Measurements from ENCODE around the gene RPS27. TPM values are rescaled to one million over a fixed set of nuclear protein-coding genes. Genes with fewer than 3 reads are reported as not detected.
"Not testable (repeated sequence)": the region's sequence is repeated elsewhere in the genome, so short reads cannot be mapped to it uniquely, and the experiment has no call there.

The RPS27 gene
- total RNA-seq, 1 experiment from 2014 or later = 2,348 TPM

- no peak for DNase-seq (ENCODE audit: low read depth)
These were observed 29.1 kb upstream of the RPS27 start for GRCh38 chr1:153961421-153961820.

GRCh38 chr1:153962088-153963029, 28.2 kb upstream of the RPS27 start:
- DNase-seq (ENCODE audit: low read depth) = peak; percentile 82

GRCh38 chr1:153963030-153963849, 27.3 kb upstream of the RPS27 start, which contains the start of gene SLC39A1:
Gene SLC39A1, minus strand, starts transcription at chr1:153963537. Its CDS starts 822 bp downstream, at chr1:153962715.
- peak; percentile 96 for DNase-seq (ENCODE audit: low read depth)

- peak; percentile 70 for DNase-seq (ENCODE audit: low read depth)
These were observed 26.7 kb upstream of the RPS27 start for GRCh38 chr1:153963850-153964331.

GRCh38 chr1:153967107-153967999, 23.2 kb upstream of the RPS27 start, which contains the start of gene CREB3L4:
Gene CREB3L4, plus strand, starts transcription at chr1:153967902. Its CDS starts 624 bp downstream, at chr1:153968526.
- DNase-seq (ENCODE audit: low read depth) = peak; percentile 98

GRCh38 chr1:153968000-153968363, 22.6 kb upstream of the RPS27 start:
- DNase-seq (ENCODE audit: low read depth) = no peak

- no peak for DNase-seq (ENCODE audit: low read depth)
These were observed 22.2 kb upstream of the RPS27 start for GRCh38 chr1:153968408-153968807.

- no peak for DNase-seq (ENCODE audit: low read depth)
These were observed 21.6 kb upstream of the RPS27 start for GRCh38 chr1:153968972-153969371.

GRCh38 chr1:153970346-153970745, 20.2 kb upstream of the RPS27 start:
- no peak for DNase-seq (ENCODE audit: low read depth)

GRCh38 chr1:153973071-153973470, 17.5 kb upstream of the RPS27 start:
- DNase-seq (ENCODE audit: low read depth) = no peak

GRCh38 chr1:153973525-153973924, 17.0 kb upstream of the RPS27 start:
- no peak for DNase-seq (ENCODE audit: low read depth)

- DNase-seq (ENCODE audit: low read depth) = no peak
These were observed 13.7 kb upstream of the RPS27 start for GRCh38 chr1:153976819-153977249.

- peak; percentile 87 for DNase-seq (ENCODE audit: low read depth)
These were observed 13.0 kb upstream of the RPS27 start, which contains the start of gene JTB for GRCh38 chr1:153977250-153978240. Gene JTB, minus strand, starts transcription at chr1:153977674. Its CDS starts 422 bp downstream, at chr1:153977252.

GRCh38 chr1:153978274-153978909, 12.2 kb upstream of the RPS27 start:
- DNase-seq (ENCODE audit: low read depth) = no peak

- not testable (repeated sequence) for DNase-seq (ENCODE audit: low read depth)
These were observed 11.5 kb upstream of the RPS27 start for GRCh38 chr1:153979091-153979490.

GRCh38 chr1:153981735-153982134, 8.8 kb upstream of the RPS27 start:
- not testable (repeated sequence) for DNase-seq (ENCODE audit: low read depth)

- no peak for DNase-seq (ENCODE audit: low read depth)
These were observed 6.3 kb upstream of the RPS27 start for GRCh38 chr1:153984123-153984894.

GRCh38 chr1:153985341-153985912, 5.1 kb upstream of the RPS27 start:
- peak; percentile 74 for DNase-seq (ENCODE audit: low read depth)
